Breast epithelium (tissue), 4 donors: ENCODE results near the gene B3GALT6. TPM values are rescaled to one million over a fixed set of nuclear protein-coding genes. Genes with fewer than 3 reads are reported as not detected.

Source experiments
- DNase-seq, 2 donors: peaks; one replicate each; pipeline ENCODE4 v3.0.0-alpha.2; 2019; ENCODE audit warnings: low spot score in 2 of 2
- H3K27ac ChIP-seq, 2 donors: fragments of 200-600 bp; sonication (generic) in 1 of 2; one replicate each; pipeline ENCODE4 v1.5.1; 2016 to 2019; ENCODE audit warnings: mild to moderate bottlenecking in 1 of 2
- H3K27me3 ChIP-seq, 2 donors: fragments of 200-600 bp; sonication (generic) in 1 of 2; one replicate each; pipeline versions ENCODE4 v1.5.1 to v1.6.0; 2017 to 2019; ENCODE audit warnings: control low read depth in 1 of 2, mild to moderate bottlenecking in 1 of 2
- H3K36me3 ChIP-seq: fragments of 200-600 bp; one replicate; pipeline ENCODE4 v1.5.1; 2019
- H3K4me1 ChIP-seq, 2 donors: fragments of 200-600 bp; sonication (generic); one replicate each; pipeline ENCODE4 v1.5.1; 2016 to 2019; ENCODE audit warnings: control low read depth in 1 of 2
- H3K4me3 ChIP-seq, 3 donors: fragments of 200-600 bp; sonication (generic); 1 replicate in 2 of 3; 2 replicates in 1 of 3; pipeline ENCODE4 v1.5.1; 2016 to 2019; ENCODE audit warnings: mild to moderate bottlenecking in 3 of 3, moderate library complexity in 2 of 3
- H3K9me3 ChIP-seq, 2 donors: fragments of 200-600 bp; sonication (generic) in 1 of 2; one replicate each; pipeline ENCODE4 v1.5.1; 2016 to 2019; ENCODE audit warnings: control low read depth in 1 of 2
- CTCF ChIP-seq, 3 donors: fragments of 450-650 bp; IDR thresholded peaks; one replicate each; pipeline ENCODE4 v1.5.1; 2016 to 2017; ENCODE audit warnings: antibody characterized with exemption in 3 of 3, mild to moderate bottlenecking in 3 of 3, moderate library complexity in 3 of 3
- POLR2A ChIP-seq: fragments of 450-650 bp; IDR thresholded peaks from one replicate; pipeline ENCODE4 v1.6.1; 2016; ENCODE audit warnings: antibody characterized with exemption, mild to moderate bottlenecking, moderate library complexity
- POLR2AphosphoS5 ChIP-seq, 3 donors: sonication (generic); formaldehyde crosslinking; IDR thresholded peaks; one replicate each; pipeline ENCODE4 v1.6.1; 2017; ENCODE audit warnings: antibody characterized with exemption in 3 of 3
- intact Hi-C: fragments of 100-400 bp; cut with DNase I; formaldehyde crosslinking; loops from one replicate; pipeline ENCODE4 v1.15.1; 2023; ENCODE audit warnings: low total_unique reads
- total RNA-seq, 3 donors: library from RNA; depleted of rRNA; stranded (reverse); fragments of >200 nt; gene quantifications; one replicate each; pipeline ENCODE4 v1.1.0, GENCODE V29; 2016

B3GALT6 gene
- total RNA-seq, 3 donors from 2014 or later = 14.4 to 16.0 (median 14.4) TPM

- H3K4me1 ChIP-seq = no peaks in the 10 kb centered on the region
- H3K36me3 ChIP-seq = no peaks in the 10 kb centered on the region
- H3K4me3 ChIP-seq = no peak overlapping the region
- intact Hi-C loops = no loop called here
- peaks cover 0 to 4% of the 10 kb centered on the region in 2 donors for H3K9me3 ChIP-seq
- no peaks in the 10 kb centered on the region for H3K27me3 ChIP-seq
- TF ChIP-seq POLR2AphosphoS5 (IDR thresholded peaks at IDR 0.05) = no peak
- TF ChIP-seq CTCF (IDR thresholded peaks at IDR 0.05) = no peak
- no peak for TF ChIP-seq POLR2A
- H3K27ac ChIP-seq = no peak overlapping the region
- no peak for DNase-seq
These were observed 32.7 kb upstream of the B3GALT6 start for GRCh38 chr1:1199141-1199960.

- intact Hi-C loops = no loop called here
- H3K27ac ChIP-seq = peak overlapping the region; percentile 54 to 67
- H3K4me1 ChIP-seq = no peaks in the 10 kb centered on the region
- H3K9me3 ChIP-seq = peaks cover 0 to 4% of the 10 kb centered on the region in 2 donors
- H3K27me3 ChIP-seq = no peaks in the 10 kb centered on the region
- no peak for TF ChIP-seq POLR2AphosphoS5 (IDR thresholded peaks at IDR 0.05)
- TF ChIP-seq CTCF (IDR thresholded peaks at IDR 0.05) = no peak
- no peak for TF ChIP-seq POLR2A
- no peaks in the 10 kb centered on the region for H3K36me3 ChIP-seq
- no peak for DNase-seq
- H3K4me3 ChIP-seq = peak overlapping the region; percentile 34 to 76 (median 63)
These were observed 31.8 kb upstream of the B3GALT6 start for GRCh38 chr1:1199961-1200875.

- Histone ChIP-seq H3K4me1 (no peaks in the 10 kb centered on the region), H3K9me3 (no peaks in the 10 kb centered on the region), H3K4me3 (peak overlapping the region; percentile 34 to 76 (median 63)), H3K27ac (peak overlapping the region; percentile 54 to 67), H3K36me3 (no peaks in the 10 kb centered on the region), H3K27me3 (no peaks in the 10 kb centered on the region)
- intact Hi-C loops = no loop called here
- TF ChIP-seq POLR2AphosphoS5 (IDR thresholded peaks at IDR 0.05) (peak in 1 of 3 donors; percentile 17), CTCF (IDR thresholded peaks at IDR 0.05) (no peak)
- DNase-seq = no peak
These were observed 30.9 kb upstream of the B3GALT6 start for GRCh38 chr1:1200876-1201810.

GRCh38 chr1:1202831-1203560, 29.0 kb upstream of the B3GALT6 start:
- Histone ChIP-seq H3K4me1 (no peaks in the 10 kb centered on the region), H3K27me3 (no peaks in the 10 kb centered on the region), H3K27ac (no peak overlapping the region), H3K4me3 (no peak overlapping the region), H3K9me3 (no peaks in the 10 kb centered on the region), H3K36me3 (no peaks in the 10 kb centered on the region)
- intact Hi-C loops = no loop called here
- TF ChIP-seq POLR2AphosphoS5 (IDR thresholded peaks at IDR 0.05) (no peak), POLR2A (no peak), CTCF (IDR thresholded peaks at IDR 0.05) (no peak)
- no peak for DNase-seq
